ENCODE results near the gene TTLL6.

TTLL6 gene

GRCh38 chr17:48725004-48725287 is 92.1 kb downstream of the TTLL6 start:
- no peak overlapping the region for H3K4me3 ChIP-seq (ENCODE audit: low read depth, low read length, poor library complexity, severe bottlenecking)
- no peaks in the 10 kb centered on the region for H3K9me3 ChIP-seq (ENCODE audit: low read length)
- H3K27me3 ChIP-seq (ENCODE audit: insufficient read depth, low read length): no peaks in the 10 kb centered on the region
- H3K9ac ChIP-seq (ENCODE audit: low read length): no peak overlapping the region
- no peaks in the 10 kb centered on the region for H3K36me3 ChIP-seq (ENCODE audit: insufficient read depth, low read length)
- no peak overlapping the region for H2AFZ ChIP-seq (ENCODE audit: low read length)
- no peaks in the 10 kb centered on the region for H3K4me1 ChIP-seq (ENCODE audit: insufficient read depth, low read length, severe bottlenecking)
- TF ChIP-seq, protein P1, sequence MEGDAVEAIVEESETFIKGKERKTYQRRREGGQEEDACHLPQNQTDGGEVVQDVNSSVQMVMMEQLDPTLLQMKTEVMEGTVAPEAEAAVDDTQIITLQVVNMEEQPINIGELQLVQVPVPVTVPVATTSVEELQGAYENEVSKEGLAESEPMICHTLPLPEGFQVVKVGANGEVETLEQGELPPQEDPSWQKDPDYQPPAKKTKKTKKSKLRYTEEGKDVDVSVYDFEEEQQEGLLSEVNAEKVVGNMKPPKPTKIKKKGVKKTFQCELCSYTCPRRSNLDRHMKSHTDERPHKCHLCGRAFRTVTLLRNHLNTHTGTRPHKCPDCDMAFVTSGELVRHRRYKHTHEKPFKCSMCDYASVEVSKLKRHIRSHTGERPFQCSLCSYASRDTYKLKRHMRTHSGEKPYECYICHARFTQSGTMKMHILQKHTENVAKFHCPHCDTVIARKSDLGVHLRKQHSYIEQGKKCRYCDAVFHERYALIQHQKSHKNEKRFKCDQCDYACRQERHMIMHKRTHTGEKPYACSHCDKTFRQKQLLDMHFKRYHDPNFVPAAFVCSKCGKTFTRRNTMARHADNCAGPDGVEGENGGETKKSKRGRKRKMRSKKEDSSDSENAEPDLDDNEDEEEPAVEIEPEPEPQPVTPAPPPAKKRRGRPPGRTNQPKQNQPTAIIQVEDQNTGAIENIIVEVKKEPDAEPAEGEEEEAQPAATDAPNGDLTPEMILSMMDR (IDR thresholded peaks at IDR 0.05; ENCODE audit: low read length): no peak
- TF ChIP-seq EZH2 (IDR thresholded peaks at IDR 0.05; ENCODE audit: borderline replicate concordance, low read length): no peak
- no peaks in the 10 kb centered on the region for H3K9me2 ChIP-seq (ENCODE audit: low read depth, low read length)
- H4K20me1 ChIP-seq (ENCODE audit: insufficient read depth, low read length): no peaks in the 10 kb centered on the region
- no peak overlapping the region for H3K27ac ChIP-seq (ENCODE audit: low read depth, low read length, poor library complexity, severe bottlenecking)
- H3F3A ChIP-seq (ENCODE audit: insufficient read depth, low read length): no peaks in the 10 kb centered on the region
- H3K79me2 ChIP-seq (ENCODE audit: insufficient read depth, low read length): no peaks in the 10 kb centered on the region
- H3K4me2 ChIP-seq (ENCODE audit: low read length): no peak overlapping the region

GRCh38 chr17:48724251-48725003 is 92.6 kb downstream of the TTLL6 start:
- Histone ChIP-seq H3K27ac (ENCODE audit: low read depth, low read length, poor library complexity, severe bottlenecking) (no peak overlapping the region), H3K4me2 (ENCODE audit: low read length) (no peak overlapping the region), H3K4me3 (ENCODE audit: low read depth, low read length, poor library complexity, severe bottlenecking) (no peak overlapping the region), H3K9ac (ENCODE audit: low read length) (no peak overlapping the region), H3K27me3 (ENCODE audit: insufficient read depth, low read length) (no peaks in the 10 kb centered on the region), H3K9me3 (ENCODE audit: low read length) (no peaks in the 10 kb centered on the region), H4K20me1 (ENCODE audit: insufficient read depth, low read length) (no peaks in the 10 kb centered on the region), H2AFZ (ENCODE audit: low read length) (no peak overlapping the region), H3K79me2 (ENCODE audit: insufficient read depth, low read length) (no peaks in the 10 kb centered on the region), H3K36me3 (ENCODE audit: insufficient read depth, low read length) (no peaks in the 10 kb centered on the region), H3K9me2 (ENCODE audit: low read depth, low read length) (no peaks in the 10 kb centered on the region), H3K4me1 (ENCODE audit: insufficient read depth, low read length, severe bottlenecking) (no peaks in the 10 kb centered on the region), H3F3A (ENCODE audit: insufficient read depth, low read length) (no peaks in the 10 kb centered on the region)
- no peak for TF ChIP-seq EZH2 (IDR thresholded peaks at IDR 0.05; ENCODE audit: borderline replicate concordance, low read length)
- TF ChIP-seq, protein P1 (IDR thresholded peaks at IDR 0.05; ENCODE audit: low read length): peak; percentile 73

- Histone ChIP-seq H2AFZ (ENCODE audit: low read length) (no peak overlapping the region), H3K4me2 (ENCODE audit: low read length) (no peak overlapping the region), H3K4me3 (ENCODE audit: low read depth, low read length, poor library complexity, severe bottlenecking) (no peak overlapping the region), H3K27me3 (ENCODE audit: insufficient read depth, low read length) (no peaks in the 10 kb centered on the region), H3K27ac (ENCODE audit: low read depth, low read length, poor library complexity, severe bottlenecking) (no peak overlapping the region), H3K9me3 (ENCODE audit: low read length) (no peaks in the 10 kb centered on the region), H3K9ac (ENCODE audit: low read length) (no peak overlapping the region), H3K79me2 (ENCODE audit: insufficient read depth, low read length) (no peaks in the 10 kb centered on the region), H3K4me1 (ENCODE audit: insufficient read depth, low read length, severe bottlenecking) (no peaks in the 10 kb centered on the region), H3K9me2 (ENCODE audit: low read depth, low read length) (no peaks in the 10 kb centered on the region), H3K36me3 (ENCODE audit: insufficient read depth, low read length) (no peaks in the 10 kb centered on the region), H4K20me1 (ENCODE audit: insufficient read depth, low read length) (no peaks in the 10 kb centered on the region), H3F3A (ENCODE audit: insufficient read depth, low read length) (no peaks in the 10 kb centered on the region)
- TF ChIP-seq, protein P1 (IDR thresholded peaks at IDR 0.05; ENCODE audit: low read length): no peak
- no peak for TF ChIP-seq EZH2 (IDR thresholded peaks at IDR 0.05; ENCODE audit: borderline replicate concordance, low read length)
These were observed 93.4 kb downstream of the TTLL6 start for GRCh38 chr17:48723423-48724250.
